Thyroid gland (tissue), 4 donors: ENCODE data around the gene TTLL5. TPM values are rescaled to one million over a fixed set of nuclear protein-coding genes. Genes with fewer than 3 reads are reported as not detected.

Source experiments
- DNase-seq, 2 donors: peaks; one replicate each; pipeline ENCODE4 v3.0.0-alpha.2; 2019
- H3K27ac ChIP-seq, 3 donors: fragments of 200-600 bp; sonication (generic); 1 replicate in 2 of 3; 2 replicates in 1 of 3; pipeline ENCODE4 v1.5.1; 2016 to 2019; ENCODE audit warnings: mild to moderate bottlenecking in 1 of 3, moderate library complexity in 1 of 3
- H3K27me3 ChIP-seq: fragments of 200-600 bp; sonication (generic); one replicate; pipeline ENCODE4 v1.5.1; 2019
- H3K36me3 ChIP-seq, 2 donors: fragments of 200-600 bp; sonication (generic); one replicate each; pipeline ENCODE4 v1.5.1; 2016 to 2019
- H3K4me1 ChIP-seq, 2 donors: fragments of 200-600 bp; sonication (generic); one replicate each; pipeline ENCODE4 v1.5.1; 2017 to 2019
- H3K4me3 ChIP-seq, 3 donors: fragments of 200-600 bp; sonication (generic); replicated peaks in 1 of 3; 1 replicate in 2 of 3; 2 replicates in 1 of 3; pipeline ENCODE4 v1.5.1; 2016; ENCODE audit warnings: mild to moderate bottlenecking in 1 of 3
- H3K9me3 ChIP-seq: fragments of 200-600 bp; sonication (generic); one replicate; pipeline ENCODE4 v1.5.1; 2017
- CTCF ChIP-seq, 6 experiments: fragments of 200-600 bp in 3 of 6; fragments of 450-650 bp in 3 of 6; sonication (generic) in 3 of 6; IDR thresholded peaks; one replicate each; pipeline ENCODE4 v1.5.1; 2016 to 2019; ENCODE audit warnings: antibody characterized with exemption in 6 of 6, mild to moderate bottlenecking in 2 of 6, inconsistent platforms in 1 of 6, moderate library complexity in 1 of 6
- POLR2A ChIP-seq, 2 donors: fragments of 450-650 bp; IDR thresholded peaks; one replicate each; pipeline ENCODE4 v1.6.1; 2017; ENCODE audit warnings: antibody characterized with exemption in 2 of 2, mild to moderate bottlenecking in 2 of 2, moderate library complexity in 1 of 2
- WGBS, 2 donors: methylation state at CpG; one replicate each; pipeline ENCODE4 v1.1.5; 2017; 5-methylcytosine and 5-hydroxymethylcytosine counted together
- intact Hi-C: fragments of 100-400 bp; cut with DNase I; formaldehyde crosslinking; loops from one replicate; pipeline ENCODE4 v1.15.1; 2023
- total RNA-seq, 4 donors: library from RNA; depleted of rRNA; stranded (reverse); fragments of >200 nt; gene quantifications; one replicate each; pipeline ENCODE4 v1.2.3, GENCODE V29; 2016

The TTLL5 gene
- total RNA-seq, 4 donors from 2014 or later: 31.8 to 65.1 (median 35.7) TPM

GRCh38 chr14:75904311-75904710, 243.3 kb downstream of the TTLL5 start:
- intact Hi-C loops: no loop called here
- no peaks in the 10 kb centered on the region for H3K36me3 ChIP-seq

GRCh38 chr14:75905147-75905904, 244.3 kb downstream of the TTLL5 start:
- no peak overlapping the region for H3K4me3 ChIP-seq
- DNase-seq: peak; percentile 62 to 71
- intact Hi-C loops: loop anchor here (5.0 kb wide), 1 partner anchor 77 kb away; the partner anchor contains the start of gene TGFB3

More at GRCh38 chr14:75904311-75904710, 243.3 kb downstream of the TTLL5 start:
- 83 to 88% methylated on average over 3 of the region's 3 CpGs for WGBS, 2 donors
- TF ChIP-seq CTCF (IDR thresholded peaks at IDR 0.05) (no peak), POLR2A (IDR thresholded peaks at IDR 0.05) (no peak)
- H3K27me3 ChIP-seq: no peaks in the 10 kb centered on the region
- H3K4me1 ChIP-seq: no peaks in the 10 kb centered on the region
- no peak overlapping the region for H3K27ac ChIP-seq
- no peaks in the 10 kb centered on the region for H3K9me3 ChIP-seq
- no peak overlapping the region for H3K4me3 ChIP-seq
- DNase-seq: no peak

GRCh38 chr14:75906228-75906627, 245.2 kb downstream of the TTLL5 start:
- no peak overlapping the region for H3K27ac ChIP-seq
- H3K27me3 ChIP-seq: no peaks in the 10 kb centered on the region
- H3K4me3 ChIP-seq: no peak overlapping the region
- intact Hi-C loops: loop anchor here (5.0 kb wide), 1 partner anchor 76 kb away; the partner anchor contains the start of gene TGFB3
- no peaks in the 10 kb centered on the region for H3K9me3 ChIP-seq
- no peak for DNase-seq
- H3K4me1 ChIP-seq: no peaks in the 10 kb centered on the region
- no peaks in the 10 kb centered on the region for H3K36me3 ChIP-seq
- TF ChIP-seq POLR2A (IDR thresholded peaks at IDR 0.05): no peak
- no peak for TF ChIP-seq CTCF (IDR thresholded peaks at IDR 0.05)
- WGBS, 2 donors: 82 to 85% methylated on average over 5 of the region's 5 CpGs

More at GRCh38 chr14:75905147-75905904, 244.3 kb downstream of the TTLL5 start:
- Histone ChIP-seq H3K27ac (no peak overlapping the region), H3K4me1 (no peaks in the 10 kb centered on the region), H3K36me3 (no peaks in the 10 kb centered on the region), H3K9me3 (no peaks in the 10 kb centered on the region), H3K27me3 (no peaks in the 10 kb centered on the region)
- 66 to 76% methylated on average over 7 of the region's 7 CpGs for WGBS, 2 donors
- no peak for TF ChIP-seq CTCF (IDR thresholded peaks at IDR 0.05)
- TF ChIP-seq POLR2A (IDR thresholded peaks at IDR 0.05): no peak

- WGBS, 2 donors: 47 to 48% methylated on average over 4 of the region's 4 CpGs
- no peaks in the 10 kb centered on the region for H3K27me3 ChIP-seq
- DNase-seq: peak; percentile 43 to 64
- H3K27ac ChIP-seq: no peak overlapping the region
- H3K4me1 ChIP-seq: no peaks in the 10 kb centered on the region
- H3K9me3 ChIP-seq: no peaks in the 10 kb centered on the region
- H3K36me3 ChIP-seq: no peaks in the 10 kb centered on the region
- no peak overlapping the region for H3K4me3 ChIP-seq
- intact Hi-C loops: loop anchor here (5.0 kb wide), 1 partner anchor 76 kb away; the partner anchor contains the start of gene TGFB3
- TF ChIP-seq CTCF (IDR thresholded peaks at IDR 0.05) (peak; percentile 66 to 96 (median 78)), POLR2A (IDR thresholded peaks at IDR 0.05) (no peak)
Measured at GRCh38 chr14:75906680-75907280, 245.7 kb downstream of the TTLL5 start.
